Nephron progenitor cell (in vitro differentiated cells): ENCODE measurements around the gene TMEM31.
A peak's percentile ranks its signal among the peaks of the same experiment; 100 is the strongest.

Source experiments
- DNase-seq: peaks from one replicate; pipeline ENCODE4 v3.0.0; 2021
- H3K27ac Mint-ChIP-seq: 2 replicates; pipeline ENCODE4 v1.8.0; 2021; ENCODE audit warnings: mild to moderate bottlenecking, moderate library complexity, mixed read lengths
- H3K27me3 Mint-ChIP-seq: 2 replicates; pipeline ENCODE4 v1.8.0; 2021; ENCODE audit warnings: mild to moderate bottlenecking, low read depth, mixed read lengths; ENCODE audit not compliant: poor library complexity
- H3K36me3 Mint-ChIP-seq: 2 replicates; pipeline ENCODE4 v1.8.0; 2021; ENCODE audit warnings: low read depth, mixed read lengths
- H3K4me1 Mint-ChIP-seq: 2 replicates; pipeline ENCODE4 v1.8.0; 2021; ENCODE audit warnings: mixed read lengths
- H3K4me3 Mint-ChIP-seq: 2 replicates; pipeline ENCODE4 v1.8.0; 2021; ENCODE audit warnings: mild to moderate bottlenecking, moderate library complexity, mixed read lengths
- H3K9me3 Mint-ChIP-seq: 2 replicates; pipeline ENCODE4 v1.8.0; 2021; ENCODE audit warnings: mild to moderate bottlenecking, moderate library complexity, mixed read lengths
- TF ChIP-seq, protein P1 (sequence below): fragments of 200-600 bp; sonication (generic); IDR thresholded peaks from 2 replicates; pipeline ENCODE4 v1.5.0; 2021; ENCODE audit warnings: antibody characterized with exemption

Gene TMEM31

DNA sequence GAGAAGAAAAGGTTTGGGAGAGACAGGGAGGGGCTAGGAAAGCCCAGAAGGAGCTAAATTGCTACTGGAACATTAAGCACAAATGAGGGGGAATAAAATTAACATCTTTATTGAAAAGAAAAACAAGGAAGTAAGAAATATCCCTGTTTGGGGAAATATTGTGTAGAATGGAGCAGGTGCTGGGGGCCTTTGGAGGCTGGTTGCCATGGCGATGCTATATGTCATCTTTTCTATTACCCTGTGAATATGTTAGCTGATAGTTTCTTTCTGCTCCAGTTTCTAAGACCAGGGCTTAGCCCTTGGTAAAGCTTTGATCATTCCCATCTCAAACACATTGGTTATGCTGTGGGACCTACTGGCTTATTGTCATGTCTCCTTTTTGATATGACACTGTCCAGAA lies 28.7 kb downstream of the TMEM31 start:
- H3K27me3 Mint-ChIP-seq, result peaks cover 4% of the 10 kb centered on the region
- H3K4me3 Mint-ChIP-seq, result no peak overlapping the region
- peaks cover 24% of the 10 kb centered on the region for H3K4me1 Mint-ChIP-seq
- no peak overlapping the region for H3K27ac Mint-ChIP-seq
- peaks cover 19% of the 10 kb centered on the region for H3K9me3 Mint-ChIP-seq
- H3K36me3 Mint-ChIP-seq, result no peaks in the 10 kb centered on the region
- TF ChIP-seq, protein P1, sequence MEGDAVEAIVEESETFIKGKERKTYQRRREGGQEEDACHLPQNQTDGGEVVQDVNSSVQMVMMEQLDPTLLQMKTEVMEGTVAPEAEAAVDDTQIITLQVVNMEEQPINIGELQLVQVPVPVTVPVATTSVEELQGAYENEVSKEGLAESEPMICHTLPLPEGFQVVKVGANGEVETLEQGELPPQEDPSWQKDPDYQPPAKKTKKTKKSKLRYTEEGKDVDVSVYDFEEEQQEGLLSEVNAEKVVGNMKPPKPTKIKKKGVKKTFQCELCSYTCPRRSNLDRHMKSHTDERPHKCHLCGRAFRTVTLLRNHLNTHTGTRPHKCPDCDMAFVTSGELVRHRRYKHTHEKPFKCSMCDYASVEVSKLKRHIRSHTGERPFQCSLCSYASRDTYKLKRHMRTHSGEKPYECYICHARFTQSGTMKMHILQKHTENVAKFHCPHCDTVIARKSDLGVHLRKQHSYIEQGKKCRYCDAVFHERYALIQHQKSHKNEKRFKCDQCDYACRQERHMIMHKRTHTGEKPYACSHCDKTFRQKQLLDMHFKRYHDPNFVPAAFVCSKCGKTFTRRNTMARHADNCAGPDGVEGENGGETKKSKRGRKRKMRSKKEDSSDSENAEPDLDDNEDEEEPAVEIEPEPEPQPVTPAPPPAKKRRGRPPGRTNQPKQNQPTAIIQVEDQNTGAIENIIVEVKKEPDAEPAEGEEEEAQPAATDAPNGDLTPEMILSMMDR, result no peak
- DNase-seq, result no peak

DNA sequence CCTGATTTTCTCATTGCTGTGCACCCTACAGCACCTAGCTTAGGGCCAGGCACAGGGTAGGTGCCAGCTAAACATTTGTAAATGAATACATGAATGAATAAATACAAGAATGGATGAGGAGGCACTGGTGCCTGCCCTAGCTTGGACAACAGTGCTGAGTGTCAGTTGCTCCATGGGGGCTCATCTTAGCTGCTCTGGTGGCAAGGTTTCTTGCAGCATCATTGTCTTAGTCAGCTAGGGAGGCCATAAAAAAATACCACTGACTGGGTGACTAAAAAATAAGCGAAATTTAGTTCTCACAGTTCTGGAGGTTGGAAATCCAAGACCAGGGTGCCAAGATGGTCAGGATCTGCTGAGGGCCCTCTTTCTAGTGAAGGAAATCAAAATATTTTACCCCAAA lies 31.2 kb downstream of the TMEM31 start:
- no peak overlapping the region for H3K27ac Mint-ChIP-seq
- peaks cover 29% of the 10 kb centered on the region for H3K4me1 Mint-ChIP-seq
- no peaks in the 10 kb centered on the region for H3K36me3 Mint-ChIP-seq
- peaks cover 12% of the 10 kb centered on the region for H3K9me3 Mint-ChIP-seq
- TF ChIP-seq, protein P1, result no peak
- peaks cover 6% of the 10 kb centered on the region for H3K27me3 Mint-ChIP-seq
- no peak overlapping the region for H3K4me3 Mint-ChIP-seq
- DNase-seq, result no peak

DNA sequence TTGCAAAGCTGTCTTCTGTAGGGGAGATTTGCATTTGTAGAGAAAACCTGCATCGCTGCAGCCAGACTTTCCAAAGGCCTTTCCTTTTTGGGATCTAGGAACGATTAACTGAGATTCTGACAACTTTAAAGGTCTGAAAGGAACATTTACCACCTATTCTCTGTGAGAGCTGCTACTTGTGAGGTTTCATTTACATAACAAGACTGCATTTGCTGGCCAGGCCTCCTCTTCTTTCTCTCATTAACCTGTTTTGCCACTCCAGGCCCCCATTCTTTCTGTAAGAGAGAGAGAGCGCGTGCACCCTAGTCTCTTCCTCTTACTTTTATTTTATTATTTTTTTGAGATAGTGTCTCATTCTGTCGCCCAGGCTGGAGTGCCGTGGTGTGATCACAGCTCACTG lies 31.6 kb downstream of the TMEM31 start:
- Mint-ChIP-seq H3K9me3 (peaks cover 12% of the 10 kb centered on the region), H3K27me3 (peaks cover 6% of the 10 kb centered on the region), H3K36me3 (no peaks in the 10 kb centered on the region), H3K4me3 (no peak overlapping the region), H3K27ac (no peak overlapping the region), H3K4me1 (peaks cover 33% of the 10 kb centered on the region)
- DNase-seq, result no peak
- TF ChIP-seq, protein P1, result no peak

DNA sequence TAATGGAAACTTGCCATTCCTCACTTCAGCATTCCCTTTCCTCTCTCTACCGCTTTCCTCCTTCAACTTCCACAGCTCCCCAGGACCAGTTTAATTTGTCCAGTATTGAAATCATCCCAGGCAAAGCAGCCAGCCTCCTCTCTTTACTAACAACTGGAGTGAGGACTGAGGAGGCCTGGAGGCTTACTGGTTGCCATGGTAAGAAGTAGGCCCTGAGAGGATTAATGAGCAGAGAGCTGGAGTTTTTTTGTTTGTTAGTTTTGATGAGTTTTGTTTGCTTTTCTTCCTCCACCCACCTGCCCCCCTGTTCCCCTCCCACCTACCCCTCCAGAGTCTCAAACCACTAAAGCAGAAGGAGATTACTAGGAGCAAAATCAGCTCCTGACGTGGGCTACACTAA lies 36.5 kb downstream of the TMEM31 start:
- TF ChIP-seq, protein P1, result no peak
- Mint-ChIP-seq H3K27me3 (peaks cover 8% of the 10 kb centered on the region), H3K4me1 (peaks cover 18% of the 10 kb centered on the region), H3K27ac (peak overlapping the region; percentile 74), H3K4me3 (no peak overlapping the region), H3K36me3 (no peaks in the 10 kb centered on the region), H3K9me3 (peaks cover 19% of the 10 kb centered on the region)
- no peak for DNase-seq

DNA sequence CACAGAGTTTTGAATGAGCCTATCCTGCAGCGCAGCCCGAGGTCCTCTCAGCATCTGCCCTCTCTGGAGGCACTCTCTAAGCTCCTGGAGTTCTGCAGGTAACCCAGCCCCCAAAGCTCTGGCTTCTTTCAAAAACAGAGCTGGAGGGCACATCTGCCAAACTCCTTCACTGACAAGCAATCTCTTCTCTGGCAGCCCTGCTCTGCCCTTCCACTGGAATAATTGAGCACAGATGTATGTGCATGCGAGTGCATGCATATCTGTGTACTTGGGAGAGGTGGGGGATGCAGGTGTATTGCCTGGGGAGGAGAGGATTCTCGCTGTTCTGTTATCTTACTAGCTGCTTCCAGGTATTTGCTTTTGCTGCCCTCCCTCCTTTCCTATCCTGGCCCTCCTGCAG lies 43.7 kb downstream of the TMEM31 start:
- Mint-ChIP-seq H3K9me3 (peaks cover 25% of the 10 kb centered on the region), H3K27ac (no peak overlapping the region), H3K4me3 (no peak overlapping the region), H3K27me3 (peaks cover 9% of the 10 kb centered on the region), H3K4me1 (no peaks in the 10 kb centered on the region), H3K36me3 (peaks cover 9% of the 10 kb centered on the region)
- TF ChIP-seq, protein P1, result no peak
- DNase-seq, result no peak

DNA sequence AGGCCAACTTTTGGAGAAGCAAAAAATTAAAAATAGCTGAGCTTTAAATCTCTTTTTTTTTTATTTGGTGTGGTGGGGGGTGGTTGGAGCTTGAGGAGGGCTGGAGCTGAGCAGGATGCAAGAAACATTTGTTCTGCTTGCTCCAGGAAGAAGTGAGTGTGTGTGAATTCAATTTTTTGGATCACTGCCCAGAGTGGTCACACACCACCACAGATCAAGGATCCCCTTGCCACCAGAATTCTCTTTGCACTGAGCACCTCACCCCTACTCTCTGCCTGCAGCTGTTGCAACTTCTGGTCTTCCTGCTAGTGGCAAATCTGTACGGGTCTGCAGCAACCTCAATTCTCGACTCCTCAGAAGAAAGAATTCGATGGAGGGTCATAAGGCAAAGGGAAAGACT lies 46.0 kb downstream of the TMEM31 start:
- peaks cover 17% of the 10 kb centered on the region for H3K36me3 Mint-ChIP-seq
- peaks cover 33% of the 10 kb centered on the region for H3K9me3 Mint-ChIP-seq
- peaks cover 9% of the 10 kb centered on the region for H3K27me3 Mint-ChIP-seq
- H3K27ac Mint-ChIP-seq, result no peak overlapping the region
- TF ChIP-seq, protein P1, result no peak
- DNase-seq, result no peak
- H3K4me3 Mint-ChIP-seq, result no peak overlapping the region
- H3K4me1 Mint-ChIP-seq, result peaks cover 3% of the 10 kb centered on the region
